Spleen (tissue), 11 donors: ENCODE measurements around the gene DGKE. TPM values are rescaled to one million over a fixed set of nuclear protein-coding genes. Genes with fewer than 3 reads are reported as not detected.

Experiments used
- DNase-seq: peaks from one replicate; pipeline ENCODE4 v3.0.0-alpha.2; 2020
- H3K27ac ChIP-seq, 8 donors: fragments of 200-600 bp; sonication (generic) in 7 of 8; 1 replicate in 4 of 8; 2 replicates in 4 of 8; pipeline versions ENCODE4 v1.5.0 to v1.8.0; 2016 to 2021; ENCODE audit warnings: inconsistent platforms in 4 of 8, mild to moderate bottlenecking in 4 of 8, moderate library complexity in 1 of 8
- H3K27me3 ChIP-seq, 7 donors: fragments of 200-600 bp; sonication (generic) in 6 of 7; replicated peaks in 1 of 7; 1 replicate in 4 of 7; 2 replicates in 3 of 7; pipeline versions ENCODE4 v1.5.0 to v1.8.0; 2016 to 2021; ENCODE audit warnings: inconsistent platforms in 3 of 7, mild to moderate bottlenecking in 1 of 7
- H3K36me3 ChIP-seq, 6 donors: fragments of 200-600 bp; sonication (generic) in 5 of 6; 1 replicate in 4 of 6; 2 replicates in 2 of 6; pipeline versions ENCODE4 v1.5.0 to v1.8.0; 2016 to 2021; ENCODE audit warnings: inconsistent platforms in 2 of 6
- H3K4me1 ChIP-seq, 6 donors: fragments of 200-600 bp; sonication (generic) in 5 of 6; 1 replicate in 3 of 6; 2 replicates in 3 of 6; pipeline versions ENCODE4 v1.5.0 to v1.8.0; 2016 to 2021; ENCODE audit warnings: inconsistent platforms in 3 of 6
- H3K4me3 ChIP-seq, 8 donors: fragments of 200-600 bp; sonication (generic) in 7 of 8; 1 replicate in 4 of 8; 2 replicates in 4 of 8; pipeline versions ENCODE4 v1.5.0 to v1.8.0; 2016 to 2021; ENCODE audit warnings: inconsistent platforms in 4 of 8, mild to moderate bottlenecking in 4 of 8, moderate library complexity in 2 of 8
- H3K9me3 ChIP-seq, 8 donors: fragments of 200-600 bp; sonication (generic) in 7 of 8; 1 replicate in 4 of 8; 2 replicates in 4 of 8; pipeline versions ENCODE4 v1.5.0 to v1.8.0; 2016 to 2021; ENCODE audit warnings: inconsistent platforms in 4 of 8
- CTCF ChIP-seq, 11 experiments: fragments of 200-600 bp in 7 of 11; fragments of 450-650 bp in 4 of 11; sonication (generic) in 4 of 11; IDR thresholded peaks in 8 of 11; conservative IDR thresholded peaks in 3 of 11; 1 replicate in 7 of 11; 2 replicates in 4 of 11; pipeline versions ENCODE4 v1.4.0 to v1.8.0; 2016 to 2021; ENCODE audit warnings: antibody characterized with exemption in 11 of 11, inconsistent platforms in 4 of 11, mild to moderate bottlenecking in 1 of 11
- POLR2A ChIP-seq, 3 donors: fragments of 450-650 bp; IDR thresholded peaks; one replicate each; pipeline ENCODE4 v1.5.1; 2017; ENCODE audit warnings: antibody characterized with exemption in 3 of 3, mild to moderate bottlenecking in 1 of 3
- POLR2AphosphoS5 ChIP-seq, 3 donors: sonication (generic); formaldehyde crosslinking; IDR thresholded peaks; one replicate each; pipeline ENCODE4 v1.5.1; 2017; ENCODE audit warnings: antibody characterized with exemption in 3 of 3
- WGBS, 5 donors: extraction: QIAGEN DNeasy Blood & Tissue Kit in 3 of 5; methylation state at CpG; one replicate each; pipeline versions ENCODE4 v1.1.5 to v1.1.7; 2013 to 2018; 5-methylcytosine and 5-hydroxymethylcytosine counted together
- intact Hi-C: fragments of 100-400 bp; cut with DNase I; formaldehyde crosslinking; loops from one replicate; pipeline ENCODE4 v1.15.0; 2023; ENCODE audit warnings: low total_unique reads
- polyA plus RNA-seq, 3 donors: library from polyadenylated mRNA; stranded (reverse); fragments of 200-250 nt; gene quantifications; one replicate each; pipeline ENCODE4 v1.2.1, GENCODE V29; 2013
- total RNA-seq, 7 donors: library from RNA; depleted of rRNA in 3 of 7; stranded (reverse); fragments of >200 nt in 3 of 7; fragmentation: NEBNext Ultra II Directional in 4 of 7; extraction: Animal tissue kit (Norgen Biotek cat#: 25700) in 4 of 7; gene quantifications; one replicate each; pipeline versions ENCODE4 v1.1.0 to v1.2.1, GENCODE V29; 2016 to 2021
- donor health status: healthy with polysubstance abuse.
- donor health status: DM: no; HTN: no; CAD: no; lungs with moderate emphysema.
- donor health status: DM: no; HTN: no; CAD: no.
- donor health status: Bipolar disorder and iron deficiency.
- donor health status: healthy.
- donor health status: DM: no; HTN: no; CAD: no.
- donor health status: DM: yes; HTN: yes; CAD: no.

Gene DGKE
- total and polyA plus RNA-seq, 10 donors, result 2.3 to 37.3 (median 22.2) TPM

- peaks cover 0 to 23% (median 0%) of the 10 kb centered on the region in 6 donors for H3K36me3 ChIP-seq
- no peak overlapping the region for H3K4me3 ChIP-seq
- no peaks in the 10 kb centered on the region for H3K27me3 ChIP-seq
- H3K27ac ChIP-seq, result no peak overlapping the region
- 81 to 92% (median 85%) methylated on average over 7 of the region's 7 CpGs for WGBS, 5 donors
- TF ChIP-seq CTCF (IDR thresholded peaks at IDR 0.05 in 8 of 11, conservative IDR thresholded peaks at IDR 0.05 in 3 of 11), result no peak
- no peak for TF ChIP-seq POLR2A (IDR thresholded peaks at IDR 0.05)
- TF ChIP-seq POLR2AphosphoS5 (IDR thresholded peaks at IDR 0.05), result no peak
- H3K4me1 ChIP-seq, result peaks cover 17 to 52% (median 42%) of the 10 kb centered on the region in 6 donors
- intact Hi-C loops, result no loop called here
- H3K9me3 ChIP-seq, result no peaks in the 10 kb centered on the region
- no peak for DNase-seq
Observed at GRCh38 chr17:56830726-56831368, 3.1 kb upstream of the DGKE start.

GRCh38 chr17:56831369-56832095 lies 2.4 kb upstream of the DGKE start:
- Histone ChIP-seq H3K9me3 (no peaks in the 10 kb centered on the region), H3K4me1 (peaks cover 22 to 58% (median 49%) of the 10 kb centered on the region in 6 donors), H3K27me3 (no peaks in the 10 kb centered on the region), H3K4me3 (peak overlapping the region in 2 of 8 donors; percentile 88 to 97), H3K27ac (no peak overlapping the region), H3K36me3 (peaks cover 0 to 23% (median 0%) of the 10 kb centered on the region in 6 donors)
- TF ChIP-seq POLR2AphosphoS5 (IDR thresholded peaks at IDR 0.05) (no peak), CTCF (IDR thresholded peaks at IDR 0.05 in 8 of 11, conservative IDR thresholded peaks at IDR 0.05 in 3 of 11) (no peak), POLR2A (IDR thresholded peaks at IDR 0.05) (no peak)
- intact Hi-C loops, result no loop called here
- WGBS, 5 donors, result 88 to 92% (median 91%) methylated on average over 16 of the region's 16 CpGs
- no peak for DNase-seq

GRCh38 chr17:56832446-56832845 lies 1.5 kb upstream of the DGKE start:
- peak overlapping the region in 7 of 8 donors; percentile 83 to 97 (median 88) for H3K4me3 ChIP-seq
- 29 to 50% (median 38%) methylated on average over 4 of the region's 4 CpGs for WGBS, 5 donors
- H3K27me3 ChIP-seq, result no peaks in the 10 kb centered on the region
- H3K27ac ChIP-seq, result peak overlapping the region in 6 of 8 donors; percentile 93 to 99 (median 96)
- peaks cover 22 to 59% (median 54%) of the 10 kb centered on the region in 6 donors for H3K4me1 ChIP-seq
- DNase-seq, result no peak
- intact Hi-C loops, result no loop called here
- no peaks in the 10 kb centered on the region for H3K9me3 ChIP-seq
- TF ChIP-seq CTCF (IDR thresholded peaks at IDR 0.05 in 8 of 11, conservative IDR thresholded peaks at IDR 0.05 in 3 of 11) (no peak), POLR2A (IDR thresholded peaks at IDR 0.05) (no peak)
- H3K36me3 ChIP-seq, result peaks cover 0 to 23% (median 0%) of the 10 kb centered on the region in 6 donors
